Body of pancreas (tissue), 4 donors: ENCODE measurements around the gene CYGB. TPM values are rescaled to one million over a fixed set of nuclear protein-coding genes. Genes with fewer than 3 reads are reported as not detected.

ENCODE experiments used
- ATAC-seq: fragments of 150-250 bp; one replicate; pipeline ENCODE4 v1.9.1; 2016
- DNase-seq, 4 donors: peaks; one replicate each; pipeline ENCODE4 v3.0.0-alpha.2; 2019
- H3K27ac ChIP-seq, 4 donors: fragments of 200-600 bp; sonication (generic); 1 replicate in 3 of 4; 2 replicates in 1 of 4; pipeline versions ENCODE4 v1.5.1 to v1.6.1; 2016 to 2019; ENCODE audit warnings: mild to moderate bottlenecking in 1 of 4, mixed read lengths in 1 of 4, moderate library complexity in 1 of 4
- H3K27me3 ChIP-seq, 2 donors: fragments of 200-600 bp; sonication (generic); one replicate each; pipeline ENCODE4 v1.6.0; 2016; ENCODE audit warnings: mild to moderate bottlenecking in 1 of 2
- H3K36me3 ChIP-seq, 2 donors: fragments of 200-600 bp; sonication (generic); replicated peaks in 1 of 2; 2 replicates each; pipeline ENCODE4 v1.5.1; 2016; ENCODE audit warnings: low read depth in 2 of 2; ENCODE audit not compliant: insufficient read depth in 1 of 2
- H3K4me1 ChIP-seq: fragments of 200-600 bp; sonication (generic); one replicate; pipeline ENCODE4 v1.6.0; 2016
- H3K4me3 ChIP-seq, 2 donors: fragments of 200-600 bp; sonication (generic); 1 replicate in 1 of 2; 2 replicates in 1 of 2; pipeline ENCODE4 v1.5.1; 2016 to 2019
- H3K9me3 ChIP-seq, 3 donors: fragments of 200-600 bp; sonication (generic); 1 replicate in 2 of 3; 2 replicates in 1 of 3; pipeline ENCODE4 v1.5.1; 2016
- CTCF ChIP-seq, 7 experiments: fragments of 450-650 bp in 4 of 7; fragments of 200-600 bp in 3 of 7; sonication (generic) in 3 of 7; IDR thresholded peaks; one replicate each; pipeline ENCODE4 v1.5.1; 2016 to 2019; ENCODE audit warnings: antibody characterized with exemption in 7 of 7
- POLR2A ChIP-seq, 3 donors: fragments of 450-650 bp; IDR thresholded peaks; one replicate each; pipeline ENCODE4 v1.6.1; 2016; ENCODE audit warnings: antibody characterized with exemption in 3 of 3, mild to moderate bottlenecking in 2 of 3
- WGBS, 2 donors: methylation state at CpG; one replicate each; pipeline ENCODE4 v1.1.5; 2017; 5-methylcytosine and 5-hydroxymethylcytosine counted together
- intact Hi-C: fragments of 100-400 bp; cut with DNase I; formaldehyde crosslinking; loops from one replicate; pipeline ENCODE4 v1.15.1; 2023
- total RNA-seq, 2 donors: library from RNA; depleted of rRNA; stranded (reverse); fragments of >200 nt; gene quantifications; one replicate each; pipeline ENCODE4 v1.1.0, GENCODE V29; 2016

CYGB gene
- total RNA-seq, 2 donors from 2014 or later, result 9.6 to 21.1 TPM

DNA sequence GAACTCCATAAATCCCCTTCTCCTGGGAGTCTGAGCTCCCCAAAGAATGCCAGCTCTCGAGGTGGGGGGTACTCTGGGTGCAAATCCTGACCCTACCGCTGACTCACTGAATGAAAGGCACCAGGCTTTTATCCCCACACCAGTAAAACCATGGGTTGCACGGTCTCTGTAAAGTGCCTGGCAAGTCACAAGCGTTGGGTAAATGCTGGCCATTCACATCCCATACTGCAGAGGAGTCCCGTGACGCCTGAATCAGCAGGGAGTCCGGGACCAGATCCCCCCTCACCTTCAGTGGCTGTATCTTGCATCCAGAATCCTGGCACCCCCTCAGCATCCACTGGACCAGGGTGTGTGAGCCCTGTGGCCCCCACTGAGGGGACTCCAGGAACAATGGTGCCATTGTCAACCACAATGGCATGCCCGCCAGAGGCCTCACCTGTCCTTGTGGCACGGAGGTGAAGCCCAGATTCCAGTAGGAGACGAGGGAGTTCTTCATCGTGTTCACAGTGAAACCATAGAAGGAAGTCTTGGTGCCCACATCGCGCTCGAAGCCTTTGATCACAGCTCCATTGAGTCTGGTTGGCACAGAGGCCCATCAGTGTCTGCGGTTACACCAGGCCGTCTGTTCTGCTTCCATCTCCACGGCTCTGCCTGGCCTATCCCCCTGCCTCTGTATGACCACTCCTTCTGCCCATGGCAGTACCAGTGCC lies 34.8 kb upstream of the CYGB start:
- H3K4me3 ChIP-seq, result no peak overlapping the region
- no peak for DNase-seq
- 82 to 86% methylated on average over 6 to 17 of the region's 17 CpGs for WGBS, 2 donors
- no peak for ATAC-seq
- intact Hi-C loops, result no loop called here
- peaks cover 24% of the 10 kb centered on the region for H3K4me1 ChIP-seq
- TF ChIP-seq CTCF (IDR thresholded peaks at IDR 0.05) (no peak), POLR2A (IDR thresholded peaks at IDR 0.05) (no peak)
- no peaks in the 10 kb centered on the region for H3K36me3 ChIP-seq
- H3K27ac ChIP-seq, result peak overlapping the region in 1 of 4 donors; percentile 47
- H3K9me3 ChIP-seq, result no peaks in the 10 kb centered on the region
- no peaks in the 10 kb centered on the region for H3K27me3 ChIP-seq

DNA sequence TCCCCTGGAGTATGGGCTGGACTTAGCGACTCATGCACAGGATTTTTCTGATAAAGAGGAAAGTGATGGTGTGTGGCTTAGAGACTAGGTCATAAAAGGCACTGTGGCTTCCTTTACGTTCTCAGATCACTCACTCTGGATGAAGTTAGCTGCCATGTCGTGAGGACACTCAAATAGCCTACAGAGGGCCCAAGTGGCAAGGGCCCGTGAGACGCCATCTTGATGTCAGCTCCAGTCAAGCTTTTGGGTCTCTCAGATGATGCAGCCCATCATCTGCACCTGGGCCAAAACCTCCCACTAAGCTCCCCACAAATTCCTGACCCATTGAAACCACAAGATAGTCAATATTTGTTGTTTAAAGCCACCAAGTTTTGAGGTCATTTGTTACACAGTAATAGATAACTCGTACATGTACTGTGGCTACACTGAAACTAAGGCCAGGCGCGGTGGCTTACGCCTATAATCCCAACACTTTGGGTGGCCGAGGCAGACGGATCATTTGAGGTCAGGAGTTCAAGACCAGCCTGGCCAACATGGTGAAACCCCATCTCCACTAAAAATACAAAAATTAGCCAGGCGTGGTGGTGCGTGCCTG lies 33.5 kb upstream of the CYGB start:
- Histone ChIP-seq H3K4me1 (peaks cover 37% of the 10 kb centered on the region), H3K9me3 (no peaks in the 10 kb centered on the region), H3K36me3 (no peaks in the 10 kb centered on the region), H3K27ac (peak overlapping the region in 3 of 4 donors; percentile 74 to 88 (median 84)), H3K4me3 (no peak overlapping the region), H3K27me3 (no peaks in the 10 kb centered on the region)
- no peak for DNase-seq
- TF ChIP-seq CTCF (IDR thresholded peaks at IDR 0.05), result no peak
- TF ChIP-seq POLR2A (IDR thresholded peaks at IDR 0.05), result no peak
- no peak for ATAC-seq
- intact Hi-C loops, result no loop called here
- WGBS, 2 donors, result 92 to 93% methylated on average over 13 of the region's 13 CpGs

- peaks cover 39% of the 10 kb centered on the region for H3K4me1 ChIP-seq
- H3K27ac ChIP-seq, result peak overlapping the region; percentile 58 to 88 (median 79)
- H3K4me3 ChIP-seq, result no peak overlapping the region
- intact Hi-C loops, result no loop called here
- WGBS, 2 donors, result 75 to 83% methylated on average over 7 of the region's 7 CpGs
- no peak for TF ChIP-seq CTCF (IDR thresholded peaks at IDR 0.05)
- no peak for TF ChIP-seq POLR2A (IDR thresholded peaks at IDR 0.05)
- no peaks in the 10 kb centered on the region for H3K27me3 ChIP-seq
- H3K36me3 ChIP-seq, result no peaks in the 10 kb centered on the region
- DNase-seq (no peak), ATAC-seq (no peak)
- H3K9me3 ChIP-seq, result no peaks in the 10 kb centered on the region
Measured at GRCh38 chr17:76570457-76570856, 32.9 kb upstream of the CYGB start.

GRCh38 chr17:76569607-76570279 lies 32.2 kb upstream of the CYGB start:
- H3K36me3 ChIP-seq, result no peaks in the 10 kb centered on the region
- H3K27me3 ChIP-seq, result no peaks in the 10 kb centered on the region
- H3K27ac ChIP-seq, result peak overlapping the region; percentile 74 to 88 (median 80)
- peaks cover 39% of the 10 kb centered on the region for H3K4me1 ChIP-seq
- DNase-seq (peak; percentile 67 to 83 (median 81)), ATAC-seq (peak; percentile 83)
- no peak overlapping the region for H3K4me3 ChIP-seq
- no peaks in the 10 kb centered on the region for H3K9me3 ChIP-seq
- WGBS, 2 donors, result 45 to 49% methylated on average over 5 to 18 of the region's 18 CpGs
- TF ChIP-seq POLR2A (IDR thresholded peaks at IDR 0.05) (peak in 2 of 3 donors; percentile 42 to 50), CTCF (IDR thresholded peaks at IDR 0.05) (peak in 1 of 7 experiments; percentile 3)
- intact Hi-C loops, result no loop called here
